ENCODE measurements around the gene CASP10. TPM values are rescaled to one million over a fixed set of nuclear protein-coding genes. Genes with fewer than 3 reads are reported as not detected.

The CASP10 gene
- total and polyA plus RNA-seq, 2 of the 8 experiments (the other 6 are each of a cell fraction or from before 2014, with no cell fraction given): 2.3 to 4.0 TPM

DNA sequence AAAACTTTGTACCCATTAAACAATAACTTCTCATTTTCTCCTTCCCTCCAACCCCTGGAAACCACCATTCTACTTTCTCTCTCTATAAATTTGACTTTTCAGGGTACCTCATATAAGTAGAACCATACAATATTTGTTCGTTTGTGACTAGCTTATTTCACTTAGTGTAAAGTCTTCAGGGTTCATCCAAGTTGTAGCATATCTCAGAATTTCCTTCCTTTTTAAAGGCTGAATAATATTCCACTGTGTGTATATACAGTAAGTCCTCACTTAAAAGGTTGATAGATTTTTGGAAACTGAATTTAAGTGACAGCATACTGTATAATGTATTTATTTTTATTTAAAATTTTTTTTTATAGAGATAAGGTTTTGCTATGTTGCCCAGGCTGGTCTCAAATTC is 13.9 kb downstream of the CASP10 start:
- no peak overlapping the region for H2AFZ ChIP-seq (ENCODE audit: low read length)
- POLR2A ChIA-PET (ENCODE audit: partially characterized antibody): interaction anchor here (0.8 kb wide), 1 partner anchor 14 kb away, joined by 3 read pairs; the partner anchor contains the start of gene CASP10
- no peaks in the 10 kb centered on the region for H3K36me3 ChIP-seq (ENCODE audit: control insufficient read depth in 2 of 4, insufficient read depth in 4 of 4, low read length in 3 of 4)
- H3K79me1 ChIP-seq (ENCODE audit: low read depth, low read length): no peaks in the 10 kb centered on the region
- no peak overlapping the region for H3K4me2 ChIP-seq (ENCODE audit: insufficient read depth in 1 of 2, low read depth in 2 of 2, low read length in 2 of 2)
- no peaks in the 10 kb centered on the region for H3K9me3 ChIP-seq (ENCODE audit: insufficient read depth in 2 of 2, low read depth in 1 of 2, low read length in 1 of 2)
- H3K4me3 ChIP-seq (ENCODE audit: extremely low read depth in 1 of 4, insufficient read depth in 2 of 4, low read depth in 3 of 4, low read length in 4 of 4): no peak overlapping the region
- H4K8ac ChIP-seq (ENCODE audit: extremely low read depth, insufficient read depth, low read length): no peak overlapping the region
- H2AK5ac ChIP-seq (ENCODE audit: low read depth, low read length): no peak overlapping the region
- DNase-seq (ENCODE audit: low read depth in 1 of 2, low spot score in 2 of 2): no peak
- H2BK20ac ChIP-seq (ENCODE audit: low read length): no peak overlapping the region
- no peak overlapping the region for H2BK5ac ChIP-seq (ENCODE audit: low read depth, low read length)
- no peak overlapping the region for H2BK120ac ChIP-seq (replicated peaks; ENCODE audit: low read depth, low read length)
- H4K91ac ChIP-seq (replicated peaks; ENCODE audit: insufficient read length, low read length): no peak overlapping the region
- H3K9ac ChIP-seq (replicated peaks in 1 of 4; ENCODE audit: extremely low read depth in 1 of 4, low read depth in 3 of 4, low read length in 3 of 4): no peak overlapping the region
- 95% methylated on average over 1 of the region's 1 CpG; no CpG with 5 or more reads in 1 of the 2 experiments for WGBS, 2 experiments (ENCODE audit: extremely low coverage in 1 of 2, insufficient coverage in 1 of 2, insufficient read length in 1 of 2, insufficient replicate concordance in 2 of 2, low coverage in 1 of 2, low lambda C conversion rate in 2 of 2, missing lambda C conversion rate in 1 of 2)
- no peaks in the 10 kb centered on the region; the same call in 1 of the 2 replicates for H3K23me2 ChIP-seq (ENCODE audit: low read depth, low read length)
- H4K5ac ChIP-seq (ENCODE audit: insufficient read length, low read depth, low read length): no peak overlapping the region
- no peaks in the 10 kb centered on the region for H3K79me2 ChIP-seq (ENCODE audit: control insufficient read depth in 1 of 2, insufficient read depth in 2 of 2, low read length in 2 of 2)
- H3K23ac ChIP-seq (ENCODE audit: insufficient read length): no peak overlapping the region
- FAIRE-seq: no peak
- no peaks in the 10 kb centered on the region; a peak in 1 of 7 replicates for H3K4me1 ChIP-seq (replicated peaks in 1 of 4; ENCODE audit: control insufficient read depth in 3 of 4, insufficient read depth in 4 of 4, low read length in 3 of 4)
- H3K27me3 ChIP-seq (replicated peaks in 1 of 4; ENCODE audit: control insufficient read depth in 3 of 4, extremely low read depth in 1 of 4, insufficient read depth in 3 of 4, low read length in 3 of 4): no peaks in the 10 kb centered on the region
- H3K27ac ChIP-seq (ENCODE audit: low read depth, low read length): no peak overlapping the region
- H3K18ac ChIP-seq (ENCODE audit: extremely low read depth, low read length): no peak overlapping the region
- CTCF ChIA-PET (ENCODE audit: partially characterized antibody): interaction anchor here (1.1 to 3.1 kb wide), 5 partner anchors 9 to 296 kb away, joined by 3 to 11 read pairs (median 6); partner anchors contain the start of gene CASP10
- no peak overlapping the region for H2BK15ac ChIP-seq (ENCODE audit: low read length)
- H3K14ac ChIP-seq (ENCODE audit: insufficient read length): no peak overlapping the region
- no peak overlapping the region for H3K4ac ChIP-seq (replicated peaks; ENCODE audit: insufficient read length, low read depth, low read length)
- TF ChIP-seq BCL11A (IDR thresholded peaks at IDR 0.05; ENCODE audit: low read depth in 2 of 2, low read length in 2 of 2): no peak
- no peak for TF ChIP-seq JUND (IDR thresholded peaks at IDR 0.05; ENCODE audit: low read length)
- no peak overlapping the region for H2BK12ac ChIP-seq (ENCODE audit: low read depth, low read length)
- H4K20me1 ChIP-seq (replicated peaks in 1 of 2; ENCODE audit: control insufficient read depth in 1 of 2, insufficient read depth in 2 of 2, low read length in 2 of 2): no peaks in the 10 kb centered on the region
- H3K56ac ChIP-seq (replicated peaks; ENCODE audit: insufficient read length, low read depth, low read length): no peak overlapping the region

Measured in H1 (cell line).